Ishikawa (cell line): ENCODE data around the gene ABCC3.

Experiments
- CEBPB ChIP-seq: IDR thresholded peaks from 2 replicates; pipeline ENCODE4 v1.6.1; 2012
- EGR1 ChIP-seq: IDR thresholded peaks from 2 replicates; pipeline ENCODE4 v1.6.1; 2012
- EP300 ChIP-seq: IDR thresholded peaks from 2 replicates; pipeline ENCODE4 v1.6.1; 2012; ENCODE audit warnings: borderline replicate concordance
- FOXM1 ChIP-seq: IDR thresholded peaks from 2 replicates; pipeline ENCODE4 v1.6.1; 2012; ENCODE audit warnings: low read depth, borderline replicate concordance
- NFIC ChIP-seq: IDR thresholded peaks from 2 replicates; pipeline ENCODE4 v1.6.1; 2012
- RAD21 ChIP-seq: IDR thresholded peaks from 2 replicates; pipeline ENCODE4 v1.6.1; 2012; ENCODE audit warnings: low read depth
- REST ChIP-seq: IDR thresholded peaks from 2 replicates; pipeline ENCODE4 v1.6.1; 2012; ENCODE audit warnings: low read depth, mild to moderate bottlenecking
- TAF1 ChIP-seq: IDR thresholded peaks from 2 replicates; pipeline ENCODE4 v1.6.1; 2012; ENCODE audit warnings: low read depth, mild to moderate bottlenecking
- USF1 ChIP-seq: IDR thresholded peaks from 2 replicates; pipeline ENCODE4 v1.6.1; 2012
- YY1 ChIP-seq: IDR thresholded peaks from 2 replicates; pipeline ENCODE4 v1.6.1; 2012; ENCODE audit warnings: low read depth
- TF ChIP-seq, protein P1 (sequence below): IDR thresholded peaks from 2 replicates; pipeline ENCODE4 v1.6.1; 2012

DNA sequence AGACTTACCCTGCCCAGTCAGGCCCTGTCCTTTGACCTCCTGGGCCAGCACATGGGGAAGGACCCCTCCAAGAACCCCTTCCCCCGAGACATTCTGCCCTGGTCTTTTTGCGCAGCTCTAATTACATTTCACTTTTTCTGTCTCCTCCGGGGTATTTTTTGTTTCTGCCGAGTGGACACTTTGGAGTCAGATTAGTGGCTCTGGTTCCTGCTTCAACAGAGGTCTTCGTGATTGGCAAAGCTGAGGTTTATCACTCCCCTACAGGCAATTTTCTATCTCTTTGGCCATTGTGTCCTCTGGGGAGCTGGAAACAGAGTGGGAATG, 49.6 kb downstream of the ABCC3 start:
- TF ChIP-seq USF1 = no peak
- no peak for TF ChIP-seq TAF1
- no peak for TF ChIP-seq EP300
- TF ChIP-seq RAD21 = no peak
- TF ChIP-seq, protein P1, sequence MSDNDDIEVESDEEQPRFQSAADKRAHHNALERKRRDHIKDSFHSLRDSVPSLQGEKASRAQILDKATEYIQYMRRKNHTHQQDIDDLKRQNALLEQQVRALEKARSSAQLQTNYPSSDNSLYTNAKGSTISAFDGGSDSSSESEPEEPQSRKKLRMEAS = no peak
- no peak for TF ChIP-seq YY1
- TF ChIP-seq EGR1 = no peak
- TF ChIP-seq FOXM1 = no peak
- no peak for TF ChIP-seq CEBPB
- TF ChIP-seq NFIC = no peak
- no peak for TF ChIP-seq REST
